ENCODE results near the gene RABGAP1L. TPM values are rescaled to one million over a fixed set of nuclear protein-coding genes. Genes with fewer than 3 reads are reported as not detected.

Gene RABGAP1L
- total and polyA plus RNA-seq, 2 experiments from 2014 or later = 9.2 to 21.4 TPM

DNA sequence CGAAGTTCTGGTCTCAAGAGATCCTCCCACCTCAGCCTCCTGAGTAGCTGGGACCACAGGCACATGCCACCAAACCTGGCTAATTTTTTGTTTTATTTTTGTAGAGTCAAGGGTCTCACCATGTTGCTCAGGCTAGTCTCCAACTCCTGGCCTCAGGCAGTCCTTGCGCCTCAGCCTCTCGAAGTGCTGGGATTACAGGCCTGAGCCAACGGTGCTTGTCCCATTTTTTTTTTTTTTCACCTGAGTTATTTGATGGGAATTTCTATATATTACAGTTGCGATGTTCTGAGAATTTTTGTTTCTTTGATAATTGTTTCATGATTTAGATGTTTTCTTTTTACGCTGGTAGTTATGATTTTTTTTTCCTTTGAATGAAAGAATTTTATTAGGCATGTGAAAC is 2.5 kb downstream of the RABGAP1L start:
- no peak for DNase-seq (ENCODE audit: low read depth in 1 of 2, low spot score in 1 of 2)
- Histone ChIP-seq H3K4me3 (no peak overlapping the region), H3K27me3 (no peaks in the 10 kb centered on the region), H3K36me3 (no peaks in the 10 kb centered on the region), H3K27ac (no peak overlapping the region), H3K9me3 (ENCODE audit: low read depth) (no peaks in the 10 kb centered on the region), H3K4me1 (ENCODE audit: low read depth) (peaks cover 6% of the 10 kb centered on the region)
- TF ChIP-seq CTCF (IDR thresholded peaks at IDR 0.05; ENCODE audit: low read depth, low read length) = no peak

GRCh38 chr1:174164826-174165225 is 5.5 kb downstream of the RABGAP1L start:
- DNase-seq (ENCODE audit: low read depth in 1 of 2, low spot score in 1 of 2) = no peak
- TF ChIP-seq CTCF (IDR thresholded peaks at IDR 0.05; ENCODE audit: low read depth, low read length) = no peak
- no peak overlapping the region for H3K4me3 ChIP-seq

GRCh38 chr1:174165471-174166137 is 6.3 kb downstream of the RABGAP1L start:
- Histone ChIP-seq H3K27me3 (no peaks in the 10 kb centered on the region), H3K9me3 (ENCODE audit: low read depth) (no peaks in the 10 kb centered on the region), H3K4me3 (no peak overlapping the region), H3K36me3 (no peaks in the 10 kb centered on the region), H3K27ac (no peak overlapping the region), H3K4me1 (ENCODE audit: low read depth) (no peaks in the 10 kb centered on the region)
- DNase-seq (ENCODE audit: low read depth in 1 of 2, low spot score in 1 of 2) = peak in 1 of 2 donors; percentile 23
- no peak for TF ChIP-seq CTCF (IDR thresholded peaks at IDR 0.05; ENCODE audit: low read depth, low read length)

More at GRCh38 chr1:174164826-174165225, 5.5 kb downstream of the RABGAP1L start:
- no peaks in the 10 kb centered on the region for H3K9me3 ChIP-seq (ENCODE audit: low read depth)
- no peaks in the 10 kb centered on the region for H3K4me1 ChIP-seq (ENCODE audit: low read depth)
- H3K27ac ChIP-seq = no peak overlapping the region
- no peaks in the 10 kb centered on the region for H3K36me3 ChIP-seq
- no peaks in the 10 kb centered on the region for H3K27me3 ChIP-seq

DNA sequence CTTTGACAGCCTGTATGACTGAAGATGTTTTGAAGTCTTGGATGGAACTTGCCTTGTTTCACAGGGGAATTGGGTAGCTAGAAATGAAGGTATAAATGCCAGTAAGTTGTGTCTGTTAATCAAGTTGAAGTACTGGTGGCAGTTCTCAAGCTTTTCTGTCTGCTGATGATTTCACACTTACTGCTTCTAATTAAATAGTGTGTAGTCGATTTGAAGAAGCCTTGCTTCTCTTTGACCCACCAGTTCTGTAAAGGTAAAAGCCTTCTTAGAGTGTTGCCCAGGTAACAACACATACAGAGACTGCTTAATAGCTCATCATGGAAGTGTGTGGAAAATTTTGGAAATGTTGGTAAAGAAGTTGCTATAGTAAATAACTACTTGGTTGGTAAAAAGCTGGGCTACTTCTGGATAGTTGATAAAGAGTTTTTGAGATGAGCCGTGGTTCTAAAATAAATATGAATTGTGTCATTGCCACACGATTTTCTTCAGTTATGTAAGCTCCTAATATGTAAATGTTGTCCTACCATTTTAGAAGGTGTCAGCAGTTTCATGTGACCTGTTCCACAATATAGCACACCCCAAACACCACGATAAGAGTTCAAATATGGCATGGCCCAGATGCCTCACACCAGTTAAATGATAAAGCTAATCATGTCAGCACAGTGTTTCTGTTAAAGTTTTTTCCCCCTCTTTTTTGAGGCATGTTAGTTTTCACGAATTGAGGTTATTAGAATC is 7.4 kb downstream of the RABGAP1L start:
- no peak for DNase-seq (ENCODE audit: low read depth in 1 of 2, low spot score in 1 of 2)
- Histone ChIP-seq H3K27me3 (no peaks in the 10 kb centered on the region), H3K36me3 (no peaks in the 10 kb centered on the region), H3K4me1 (ENCODE audit: low read depth) (no peaks in the 10 kb centered on the region), H3K9me3 (ENCODE audit: low read depth) (no peaks in the 10 kb centered on the region), H3K27ac (no peak overlapping the region), H3K4me3 (no peak overlapping the region)
- TF ChIP-seq CTCF (IDR thresholded peaks at IDR 0.05; ENCODE audit: low read depth, low read length) = no peak

- TF ChIP-seq CTCF (IDR thresholded peaks at IDR 0.05; ENCODE audit: low read depth, low read length) = no peak
- no peak for DNase-seq (ENCODE audit: low read depth in 1 of 2, low spot score in 1 of 2)
- Histone ChIP-seq H3K9me3 (ENCODE audit: low read depth) (no peaks in the 10 kb centered on the region), H3K4me1 (ENCODE audit: low read depth) (no peaks in the 10 kb centered on the region), H3K4me3 (no peak overlapping the region), H3K27me3 (no peaks in the 10 kb centered on the region), H3K27ac (no peak overlapping the region), H3K36me3 (no peaks in the 10 kb centered on the region)
Observed at GRCh38 chr1:174167265-174167803, 8.0 kb downstream of the RABGAP1L start.

Measured in cardiac muscle cell (in vitro differentiated cells and primary cell).